ENCODE measurements around the gene ATG5. TPM values are rescaled to one million over a fixed set of nuclear protein-coding genes. Genes with fewer than 3 reads are reported as not detected.

ATG5 gene
- total and polyA plus RNA-seq, 9 of the 15 experiments (the other 6 are each of a cell fraction or from before 2014, with no cell fraction given) = 29.0 to 80.0 (median 53.2) TPM

GRCh38 chr6:106325336-106326178 is at the start of gene ATG5 (continued):
- TF ChIP-seq ESRRA (IDR thresholded peaks at IDR 0.05; ENCODE audit: borderline replicate concordance, low read depth) (peak; percentile 85), ZNF518B (CRISPR knock-in tag; IDR thresholded peaks at IDR 0.05) (no peak), JUND (IDR thresholded peaks at IDR 0.05; ENCODE audit: borderline replicate concordance, low read depth, low read length) (peak; percentile 96), JUND (tag; IDR thresholded peaks at IDR 0.05; ENCODE audit: borderline replicate concordance, low read depth, low read length) (peak; percentile 93), RFX5 (IDR thresholded peaks at IDR 0.05; ENCODE audit: low read depth, low read length) (peak; percentile 61; the same call in 1 of the 2 replicates), CBX8 (IDR thresholded peaks at IDR 0.05; ENCODE audit: borderline replicate concordance, extremely low read depth, low read depth, low read length, poor library complexity, severe bottlenecking) (no peak), TEAD1 (CRISPR knock-in tag; IDR thresholded peaks at IDR 0.05) (peak in 1 of 2 experiments; percentile 77; a peak in 2 of 4 replicates), IFI16 (CRISPR knock-in tag; IDR thresholded peaks at IDR 0.05) (no peak), NCOA1 (IDR thresholded peaks at IDR 0.05; ENCODE audit: low read depth) (peak; percentile 92), ZNF395 (CRISPR knock-in tag; IDR thresholded peaks at IDR 0.05) (peak; percentile 75; the same call in 1 of the 2 replicates), RREB1 (CRISPR knock-in tag; IDR thresholded peaks at IDR 0.05) (peak; percentile 61; the same call in 1 of the 2 replicates), KDM5B (IDR thresholded peaks at IDR 0.05; ENCODE audit: insufficient replicate concordance, low read depth, low read length) (peak; percentile 92), TCF7L2 (IDR thresholded peaks at IDR 0.05; ENCODE audit: low read depth, low read length) (peak; percentile 36; the same call in 1 of the 2 replicates), RAD51 (IDR thresholded peaks at IDR 0.05; ENCODE audit: borderline replicate concordance, low read depth) (peak; percentile 93), PRPF4 (IDR thresholded peaks at IDR 0.05; ENCODE audit: insufficient read depth, low read depth, low read length, poor library complexity, severe bottlenecking) (no peak)

Data from K562 (cell line).